GM12878 (cell line): Measurements from ENCODE around the gene KIF3A. TPM values are rescaled to one million over a fixed set of nuclear protein-coding genes. Genes with fewer than 3 reads are reported as not detected.

Experiments used
- ATAC-seq: fragments of 200-7000 bp; cut with Tn5 transposase; 3 replicates; pipeline ENCODE4 v1.9.1; 2020; ENCODE audit warnings: mild to moderate bottlenecking, moderate library complexity
- BruUV-seq: library from RNA; stranded (reverse); fragments of 400-500 nt; replicated peaks from 2 replicates; lab custom pipeline; 2021; lab: Mats Ljungman, UMichigan
- CTCF ChIA-PET: fragments of 300-600 bp; sonication (Branson Sonifier 250); formaldehyde crosslinking; extraction: SDS; loops from one replicate; lab custom pipeline; 2021; ENCODE audit warnings: inconsistent platforms; lab: Yijun Ruan, JAX
- POLR2A ChIA-PET: fragments of 350-600 bp; formaldehyde crosslinking; extraction: SDS; loops from one replicate; lab custom pipeline; 2021; ENCODE audit warnings: inconsistent platforms; lab: Charles Lee
- RAD21 ChIA-PET: fragments of 300-600 bp; sonication (Branson Sonifier 250); formaldehyde crosslinking; loops from one replicate; lab custom pipeline; 2023; ENCODE audit warnings: antibody characterized with exemption; ENCODE audit not compliant: unreplicated experiment; lab: Charles Lee
- SMC1A ChIA-PET: fragments of 300-600 bp; sonication (Branson Sonifier 250); formaldehyde crosslinking; loops from one replicate; lab custom pipeline; 2023; ENCODE audit not compliant: unreplicated experiment, uncharacterized antibody; lab: Charles Lee
- DNase-seq: peaks from one replicate; pipeline ENCODE4 v3.0.0-alpha.2; 2011; ENCODE audit warnings: low read depth, low spot score
- FAIRE-seq: peaks from 3 replicates; lab custom pipeline; 2011; peaks lifted over from hg19 to GRCh38; lab: Jason Lieb, UNC
- H2AFZ ChIP-seq: 2 replicates; pipeline ENCODE4 v1.6.0; 2011; ENCODE audit warnings: low read depth, low read length, control low read depth; ENCODE audit not compliant: control insufficient read depth
- H3K27ac ChIP-seq: 2 replicates; pipeline ENCODE4 v1.5.1; 2011; ENCODE audit warnings: control low read depth; ENCODE audit not compliant: control insufficient read depth, insufficient read depth
- H3K27me3 ChIP-seq, 2 experiments: replicated peaks in 1 of 2; 2 replicates each; pipeline versions ENCODE4 v1.6.0 to v1.6.1; 2011; ENCODE audit warnings: low read length in 1 of 2; ENCODE audit not compliant: control insufficient read depth in 2 of 2, insufficient read depth in 2 of 2
- H3K36me3 ChIP-seq, 2 experiments: 2 replicates each; pipeline ENCODE4 v1.5.1; 2011; ENCODE audit warnings: low read length in 1 of 2; ENCODE audit not compliant: control insufficient read depth in 2 of 2, insufficient read depth in 2 of 2
- H3K4me1 ChIP-seq: 2 replicates; pipeline ENCODE4 v1.6.1; 2011; ENCODE audit warnings: mild to moderate bottlenecking, low read length, moderate library complexity, mixed read lengths; ENCODE audit not compliant: control insufficient read depth, insufficient read depth
- H3K4me2 ChIP-seq: 2 replicates; pipeline ENCODE4 v1.6.0; 2011; ENCODE audit warnings: control low read depth; ENCODE audit not compliant: control insufficient read depth, insufficient read depth
- H3K4me3 ChIP-seq: fragments of 200-600 bp; sonication (generic); 2 replicates; pipeline ENCODE4 v1.5.1; 2016
- H3K79me2 ChIP-seq: 2 replicates; pipeline ENCODE4 v1.6.0; 2011; ENCODE audit warnings: low read length; ENCODE audit not compliant: control insufficient read depth, insufficient read depth
- H3K9ac ChIP-seq: 2 replicates; pipeline ENCODE4 v1.8.0; 2011; ENCODE audit warnings: low read length, control low read depth, mixed read lengths; ENCODE audit not compliant: control insufficient read depth, insufficient read depth
- H3K9me3 ChIP-seq: replicated peaks from 3 replicates; pipeline ENCODE4 v1.5.1; 2011; ENCODE audit warnings: mild to moderate bottlenecking, low read length; ENCODE audit not compliant: control insufficient read depth, insufficient read depth
- H4K20me1 ChIP-seq: 2 replicates; pipeline ENCODE4 v1.6.0; 2011; ENCODE audit not compliant: control insufficient read depth, insufficient read depth
- WGBS: methylation state at CpG from one replicate; pipeline ENCODE4 v1.1.6; 2016; ENCODE audit warnings: low lambda C conversion rate; ENCODE audit not compliant: insufficient replicate concordance, insufficient coverage; ENCODE audit errors: missing lambda C conversion rate; 5-methylcytosine and 5-hydroxymethylcytosine counted together
- in situ Hi-C: fragments of 300-500 bp; cut with MboI; formaldehyde crosslinking; loops from 9 replicates; pipeline ENCODE4 v1.14.3; 2018; ENCODE audit warnings: mixed read lengths
- intact Hi-C: fragments of 100-400 bp; cut with micrococcal nuclease; formaldehyde crosslinking; loops from one replicate; pipeline ENCODE4 v1.14.2; 2022; ENCODE audit not compliant: unreplicated experiment
- polyA plus RNA-seq, 11 experiments: library from polyadenylated mRNA; depleted of rRNA in 4 of 11; unstranded in 6 of 11; stranded (reverse) in 5 of 11; fragments of >200 nt; fragmentation: Nextera tagmentation in 4 of 11; fragmentation: Illumina TruSeq in 1 of 11; extraction: Ambion mirVana in 4 of 11; extraction: Trizol in 1 of 11; gene quantifications; 1 replicate in 1 of 11; 2 replicates in 10 of 11; pipeline versions ENCODE4 v1.2.1 to v1.2.3, GENCODE V29; 2011 to 2016; ENCODE audit warnings: inconsistent platforms in 2 of 11, missing spikeins in 2 of 11, low read depth in 1 of 11
- total RNA-seq, 4 experiments: library from RNA; depleted of rRNA in 3 of 4; stranded (reverse); fragments of >200 nt in 3 of 4; fragmentation: Illumina TruSeq in 1 of 4; extraction: Trizol in 1 of 4; gene quantifications; 2 replicates each; pipeline versions ENCODE4 v1.2.1 to v1.2.3, GENCODE V29; 2013 to 2021
- TF ChIP-seq, protein P1 (sequence below): fragments of 450-650 bp; IDR thresholded peaks from 2 replicates; pipeline ENCODE4 v1.6.1; 2017; ENCODE audit warnings: low read depth, mild to moderate bottlenecking, moderate library complexity

The KIF3A gene
- total and polyA plus RNA-seq, 10 of the 15 experiments (the other 5 are each of a cell fraction or from before 2014, with no cell fraction given), result 2.7 to 36.5 (median 10.0) TPM

DNA sequence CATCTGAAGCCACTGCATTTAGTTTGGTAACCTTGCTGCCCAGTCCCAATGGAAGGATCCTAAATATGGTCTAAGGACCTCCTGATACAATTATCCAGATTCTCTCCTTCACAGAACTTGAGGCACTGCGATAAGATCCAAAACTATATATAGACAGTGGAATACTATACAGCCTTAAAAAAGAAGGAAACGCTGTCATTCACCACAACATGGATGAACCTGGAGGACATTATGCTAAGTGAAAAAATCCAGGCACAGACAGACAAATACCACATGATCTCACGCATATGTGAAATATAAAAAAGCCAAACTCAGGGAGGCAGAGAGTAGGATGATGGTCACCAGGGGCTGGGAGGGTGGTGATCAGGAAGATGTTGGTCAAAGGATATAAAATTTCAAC, 66.3 kb downstream of the KIF3A start:
- BruUV-seq, result no TSS peak
- Histone ChIP-seq H3K27ac (no peak overlapping the region), H4K20me1 (no peaks in the 10 kb centered on the region), H3K9me3 (no peaks in the 10 kb centered on the region), H3K79me2 (no peaks in the 10 kb centered on the region), H3K9ac (no peak overlapping the region), H3K4me2 (no peak overlapping the region), H3K4me3 (no peak overlapping the region), H3K36me3 (no peaks in the 10 kb centered on the region)
- no peak for DNase-seq
- ATAC-seq, result no peak
- 98% methylated on average over 3 of the region's 3 CpGs for WGBS
- ChIA-PET SMC1A (interaction anchor here (11.4 kb wide), 1 partner anchor 9 kb away, joined by 156 read pairs; the partner anchor contains the start of gene IL13), RAD21 (no interaction called here)
- TF ChIP-seq, protein P1, sequence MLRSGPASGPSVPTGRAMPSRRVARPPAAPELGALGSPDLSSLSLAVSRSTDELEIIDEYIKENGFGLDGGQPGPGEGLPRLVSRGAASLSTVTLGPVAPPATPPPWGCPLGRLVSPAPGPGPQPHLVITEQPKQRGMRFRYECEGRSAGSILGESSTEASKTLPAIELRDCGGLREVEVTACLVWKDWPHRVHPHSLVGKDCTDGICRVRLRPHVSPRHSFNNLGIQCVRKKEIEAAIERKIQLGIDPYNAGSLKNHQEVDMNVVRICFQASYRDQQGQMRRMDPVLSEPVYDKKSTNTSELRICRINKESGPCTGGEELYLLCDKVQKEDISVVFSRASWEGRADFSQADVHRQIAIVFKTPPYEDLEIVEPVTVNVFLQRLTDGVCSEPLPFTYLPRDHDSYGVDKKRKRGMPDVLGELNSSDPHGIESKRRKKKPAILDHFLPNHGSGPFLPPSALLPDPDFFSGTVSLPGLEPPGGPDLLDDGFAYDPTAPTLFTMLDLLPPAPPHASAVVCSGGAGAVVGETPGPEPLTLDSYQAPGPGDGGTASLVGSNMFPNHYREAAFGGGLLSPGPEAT, result no peak
- TF ChIP-seq, all 136 proteins: peak for 0
- ChIA-PET POLR2A (interaction anchor here (7.1 to 11.2 kb wide), 2 partner anchors 8 to 17 kb away, joined by 79 to 118 read pairs; partner anchors contain the start of gene IL13), CTCF (interaction anchor here (1.1 to 2.4 kb wide), 2 partner anchors 10 to 145 kb away, joined by 3 to 9 read pairs; no protein-coding TSS in a partner anchor)
- intact Hi-C loops, result no loop called here
- FAIRE-seq, result no peak
- in situ Hi-C loops, result no loop called here
- Histone ChIP-seq H2AFZ (no peak overlapping the region), H3K27me3 (no peaks in the 10 kb centered on the region), H3K4me1 (peaks cover 30% of the 10 kb centered on the region)
